H7 (cell line): Measurements from ENCODE around the gene PXMP2. TPM values are rescaled to one million over a fixed set of nuclear protein-coding genes. Genes with fewer than 3 reads are reported as not detected.
A peak's percentile ranks its signal among the peaks of the same experiment; 100 is the strongest.

Experiments used
- DNase-seq: peaks from one replicate; pipeline ENCODE4 v3.0.0; 2012
- H3K27me3 ChIP-seq: 2 replicates; pipeline ENCODE4 v1.6.0; 2011; ENCODE audit warnings: mild to moderate bottlenecking, low read length; ENCODE audit not compliant: control insufficient read depth, insufficient read depth
- H3K36me3 ChIP-seq: replicated peaks from 2 replicates; pipeline ENCODE4 v1.5.1; 2011; ENCODE audit warnings: low read length; ENCODE audit not compliant: control insufficient read depth, insufficient read depth
- H3K4me3 ChIP-seq: 2 replicates; pipeline ENCODE4 v1.5.1; 2011; ENCODE audit warnings: low read depth, mild to moderate bottlenecking, control low read depth, low read length, moderate library complexity; ENCODE audit not compliant: insufficient read depth
- total RNA-seq: library from RNA; depleted of rRNA; stranded (reverse); fragments of >200 nt; shearing (Covaris generic); gene quantifications from 2 replicates; pipeline ENCODE4 v1.2.3, GENCODE V29; 2014

PXMP2 gene
- total RNA-seq, 1 experiment from 2014 or later, result 29.9 TPM

DNA sequence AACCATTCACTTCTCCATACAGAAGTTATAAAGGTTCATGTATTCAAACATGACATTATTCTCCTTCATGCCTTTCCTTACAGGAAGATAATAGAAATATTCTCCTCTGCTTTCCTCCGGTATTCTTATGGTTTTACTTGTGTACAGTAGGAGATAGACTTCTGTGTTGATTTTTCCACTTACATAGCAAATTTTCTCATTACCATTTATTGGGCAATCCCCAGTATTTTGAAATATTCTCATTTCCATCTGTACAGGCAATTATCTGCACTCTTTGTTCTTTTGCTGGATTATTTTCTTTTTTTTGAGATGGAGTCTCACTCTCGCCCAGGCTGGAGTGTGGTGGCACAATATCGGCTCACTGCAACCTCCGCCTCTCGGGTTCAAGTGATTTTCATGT, 11.0 kb downstream of the PXMP2 start:
- no peak for DNase-seq
- no peaks in the 10 kb centered on the region; the same call in 1 of the 2 replicates for H3K36me3 ChIP-seq

DNA sequence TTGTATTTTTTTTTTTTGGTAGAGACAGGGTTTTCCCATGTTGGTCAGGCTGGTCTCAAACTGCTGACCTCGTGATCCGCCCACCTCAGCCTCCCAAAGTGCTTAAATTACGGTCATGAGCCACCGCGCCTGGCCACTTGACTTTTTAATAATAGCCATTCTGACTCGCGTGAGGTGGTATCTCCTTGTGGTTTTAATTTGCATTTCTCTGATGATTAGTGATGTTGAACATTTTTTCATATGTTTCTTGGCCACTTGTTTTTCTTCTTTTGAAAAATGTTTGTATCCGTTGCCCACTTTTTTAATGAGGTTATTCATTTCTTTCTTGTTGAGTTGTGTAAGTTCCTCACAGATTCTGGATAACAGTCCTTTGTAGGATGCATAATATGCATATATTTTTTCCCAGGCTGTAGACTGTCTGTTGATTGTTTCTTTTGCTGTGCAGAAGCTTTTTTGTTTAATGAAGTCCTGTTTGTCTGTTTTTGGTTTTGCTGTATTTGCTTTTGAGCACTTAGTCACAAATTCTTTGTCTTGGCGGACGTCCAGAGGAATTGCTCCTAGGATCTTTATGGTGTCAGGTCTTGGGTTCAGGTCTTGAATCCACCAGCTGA, 12.9 kb downstream of the PXMP2 start:
- H3K36me3 ChIP-seq, result no peaks in the 10 kb centered on the region; the same call in 1 of the 2 replicates
- H3K27me3 ChIP-seq, result no peaks in the 10 kb centered on the region
- no peak overlapping the region for H3K4me3 ChIP-seq
- no peak for DNase-seq

More for the DNA sequence above, 11.0 kb downstream of the PXMP2 start:
- Histone ChIP-seq H3K27me3 (no peaks in the 10 kb centered on the region), H3K4me3 (no peak overlapping the region)

DNA sequence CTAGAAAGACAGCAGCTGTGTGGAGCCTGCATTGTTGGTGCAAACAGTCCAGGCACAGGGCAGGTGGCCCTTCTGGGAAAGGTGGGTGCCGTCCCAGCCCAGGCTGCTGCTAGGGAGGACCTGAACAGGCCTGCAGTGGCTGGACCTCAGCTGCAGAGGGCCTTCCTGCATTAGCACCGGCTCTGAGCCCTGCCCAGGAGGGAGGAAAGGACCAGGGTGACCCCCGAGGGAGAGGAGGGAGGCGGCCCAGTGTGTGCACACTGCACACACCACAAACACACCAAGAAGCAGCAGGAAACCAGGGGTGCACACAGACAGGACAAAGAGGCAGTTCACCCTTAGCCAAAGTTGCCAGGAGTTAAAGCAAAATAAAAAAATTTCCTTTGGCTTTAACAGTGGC, 15.3 kb downstream of the PXMP2 start:
- Histone ChIP-seq H3K27me3 (no peaks in the 10 kb centered on the region), H3K4me3 (no peak overlapping the region), H3K36me3 (no peaks in the 10 kb centered on the region; the same call in 1 of the 2 replicates)
- DNase-seq, result peak; percentile 72

DNA sequence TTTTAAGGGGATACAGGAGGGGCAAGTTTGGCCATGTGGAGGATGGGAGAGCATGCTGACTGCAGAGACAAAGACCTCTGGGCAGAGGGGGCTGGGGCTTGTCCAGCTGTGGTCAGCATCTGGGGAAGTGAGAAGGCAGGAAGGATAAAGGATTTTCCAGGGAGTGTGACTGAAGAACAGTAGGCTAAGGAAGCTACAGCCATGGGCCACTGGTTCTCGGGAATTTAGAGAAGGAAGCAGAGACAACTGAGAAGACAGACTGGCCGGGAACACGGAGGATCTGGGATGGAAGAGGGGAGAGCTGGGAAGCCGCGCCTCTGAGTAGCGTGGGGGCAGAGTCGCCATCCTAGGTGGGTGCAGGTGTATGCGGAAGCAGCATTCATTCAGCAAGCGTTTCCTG, 16.3 kb downstream of the PXMP2 start:
- H3K36me3 ChIP-seq, result no peaks in the 10 kb centered on the region; the same call in 1 of the 2 replicates
- no peak overlapping the region for H3K4me3 ChIP-seq
- H3K27me3 ChIP-seq, result no peaks in the 10 kb centered on the region
- no peak for DNase-seq

DNA sequence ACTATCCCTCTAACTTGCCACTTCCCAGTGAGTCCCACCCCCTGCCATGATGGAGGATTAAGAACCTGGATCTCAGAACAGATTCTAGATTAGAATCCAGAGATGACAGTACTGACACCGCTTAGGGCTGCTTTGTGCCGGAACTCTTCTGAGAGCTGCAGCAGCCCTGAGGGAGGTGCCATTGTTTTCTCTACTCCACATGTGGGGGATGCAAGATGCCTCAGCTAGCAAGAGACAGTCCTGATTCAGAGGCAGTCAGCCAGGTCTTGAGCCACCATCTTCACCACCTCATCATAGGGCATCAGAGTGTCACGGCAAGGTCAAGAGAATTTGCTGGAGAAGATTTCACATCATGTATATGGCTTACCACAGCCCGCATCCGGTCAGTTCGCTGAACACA, 19.9 kb downstream of the PXMP2 start:
- no peak for DNase-seq

DNA sequence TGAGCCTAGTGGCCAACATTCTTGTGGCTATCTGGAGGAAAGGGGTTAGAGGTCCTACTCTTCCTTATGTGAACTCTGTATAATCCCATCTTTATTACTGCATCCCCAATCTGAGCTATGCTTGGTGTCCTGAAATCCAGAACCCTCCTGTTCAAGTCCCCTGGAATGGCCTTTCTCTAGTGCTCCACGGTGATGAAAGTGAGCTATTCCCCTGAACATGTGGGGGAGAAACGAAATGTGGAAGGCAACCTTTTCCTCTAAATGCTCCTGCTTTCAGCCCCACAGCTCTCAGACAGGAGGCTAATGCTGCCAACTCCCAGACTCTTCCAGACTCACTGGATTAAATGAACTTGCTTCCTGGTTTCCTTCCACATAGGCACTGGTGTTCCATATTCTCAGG, 20.8 kb downstream of the PXMP2 start:
- Histone ChIP-seq H3K36me3 (no peaks in the 10 kb centered on the region), H3K4me3 (no peak overlapping the region), H3K27me3 (no peaks in the 10 kb centered on the region)
- DNase-seq, result no peak

More for the DNA sequence above, 19.9 kb downstream of the PXMP2 start:
- H3K36me3 ChIP-seq, result no peaks in the 10 kb centered on the region
- no peaks in the 10 kb centered on the region for H3K27me3 ChIP-seq
- H3K4me3 ChIP-seq, result no peak overlapping the region

DNA sequence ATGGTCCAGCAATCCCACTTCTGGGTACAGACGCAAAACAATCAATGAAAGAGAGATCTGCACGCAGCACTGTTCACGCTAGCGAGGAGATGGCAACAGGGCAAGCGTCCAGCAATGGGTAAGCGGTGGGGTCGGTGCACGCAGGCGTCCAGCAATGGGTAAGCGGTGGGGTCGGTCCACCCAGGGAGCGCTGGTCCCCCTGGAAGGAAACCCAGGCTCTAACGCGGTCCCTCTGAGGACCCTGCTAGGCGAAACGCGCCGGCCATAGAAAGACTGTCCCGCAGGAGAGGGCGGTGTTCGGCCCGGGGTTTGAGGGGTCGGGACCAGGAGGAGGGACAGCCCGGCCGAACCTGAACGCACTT, 22.6 kb downstream of the PXMP2 start:
- DNase-seq, result no peak
- Histone ChIP-seq H3K27me3 (no peaks in the 10 kb centered on the region), H3K4me3 (peak overlapping the region; percentile 86), H3K36me3 (no peaks in the 10 kb centered on the region)

DNA sequence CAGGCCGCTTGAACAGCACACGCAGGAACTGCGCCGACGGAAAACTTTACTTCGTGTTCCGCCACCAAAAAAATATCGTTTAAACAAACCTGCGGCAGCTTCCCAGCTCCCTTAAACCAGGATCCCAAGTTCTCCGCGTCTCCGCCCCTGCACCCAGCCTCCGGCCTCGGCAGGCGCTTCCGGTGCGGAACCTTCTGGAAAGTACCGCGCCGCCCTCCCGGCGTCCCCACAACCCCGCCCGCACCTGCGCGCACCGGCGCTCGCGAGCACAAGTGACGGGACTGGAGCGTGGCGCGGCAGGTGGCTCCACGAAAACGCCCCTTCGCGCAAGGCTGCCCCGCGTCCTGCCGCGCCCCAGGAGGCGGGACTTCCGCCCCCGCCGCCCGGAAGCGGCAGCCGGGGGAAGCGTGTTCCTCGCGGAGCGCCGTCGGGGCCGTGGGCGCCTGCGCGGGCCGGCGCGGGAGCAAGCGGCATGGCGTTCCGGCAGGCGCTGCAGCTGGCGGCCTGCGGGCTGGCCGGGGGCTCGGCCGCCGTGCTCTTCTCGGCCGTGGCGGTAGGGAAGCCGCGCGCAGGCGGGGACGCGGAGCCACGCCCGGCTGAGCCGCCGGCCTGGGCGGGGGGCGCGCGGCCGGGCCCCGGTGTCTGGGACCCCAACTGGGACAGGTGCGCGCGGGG, 23.2 kb downstream of the PXMP2 start, which contains the start of gene PGAM5:
TSS of gene PGAM5 (plus strand) at position 438 of the 675 bp plus-strand sequence. CDS start at position 473, 35 bp downstream.
- Histone ChIP-seq H3K27me3 (no peaks in the 10 kb centered on the region), H3K36me3 (no peaks in the 10 kb centered on the region), H3K4me3 (peak within 1 kb of the TSS; percentile 86)
- peak; percentile 96 for DNase-seq

DNA sequence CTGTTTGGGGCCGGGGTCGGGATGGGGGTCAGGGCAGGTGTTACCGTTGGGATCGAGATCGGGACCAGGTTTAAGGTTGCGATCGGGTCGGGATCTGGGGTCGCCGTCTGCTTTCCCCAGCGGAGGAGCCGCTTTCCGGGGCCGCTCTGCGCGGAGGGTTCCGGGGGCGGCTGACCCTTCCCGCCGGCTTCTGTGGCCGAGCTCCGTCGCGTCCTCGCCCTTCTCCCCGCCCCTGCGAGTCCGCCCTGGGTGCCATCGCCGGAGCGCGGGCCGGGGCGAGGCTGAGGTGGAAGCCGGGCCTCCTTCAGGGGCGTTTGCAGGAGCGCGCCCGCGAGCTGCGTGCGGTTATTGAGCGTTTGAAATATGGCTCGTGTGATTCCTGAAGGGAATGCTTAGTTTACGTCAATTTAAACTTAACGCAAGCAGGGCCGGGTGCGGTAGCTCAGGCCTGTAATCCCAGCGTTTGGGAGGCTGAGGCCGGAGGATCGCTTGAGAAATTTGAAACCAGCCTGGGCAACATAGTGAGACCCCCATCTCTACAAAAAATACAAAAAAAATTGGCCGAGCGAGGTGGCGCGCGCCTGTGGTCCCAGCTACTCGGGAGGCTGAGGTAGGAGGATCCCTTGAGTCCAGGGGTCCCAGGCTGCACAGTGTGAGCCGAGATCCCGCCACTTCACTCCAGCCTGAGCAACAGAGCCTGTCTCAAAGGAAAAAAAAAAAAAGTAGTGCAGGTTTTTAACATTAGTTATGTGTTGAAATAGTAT, 23.9 kb downstream of the PXMP2 start:
- peak; percentile 89 for DNase-seq
- peaks cover 3% of the 10 kb centered on the region for H3K36me3 ChIP-seq
- H3K4me3 ChIP-seq, result peak overlapping the region; percentile 86
- H3K27me3 ChIP-seq, result no peaks in the 10 kb centered on the region

DNA sequence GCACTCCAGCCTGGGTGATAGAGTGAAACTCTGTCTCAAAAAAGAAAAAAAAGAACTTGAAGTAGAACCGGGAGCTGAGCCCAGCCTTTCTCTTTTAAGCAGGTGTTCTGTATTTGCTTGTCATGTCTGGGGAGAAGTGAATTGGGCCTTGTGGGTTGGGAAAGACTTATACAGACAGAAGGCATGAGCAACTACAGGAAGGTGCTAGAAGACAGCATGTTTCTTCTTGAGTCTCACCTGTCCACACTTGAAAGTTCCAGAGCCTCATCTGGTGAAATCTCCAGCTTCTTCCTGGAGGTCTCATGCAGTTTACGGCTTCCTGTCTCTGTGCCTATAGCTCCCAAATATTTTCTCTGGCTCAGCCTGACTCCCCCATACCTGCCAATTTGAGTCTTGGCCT, 25.7 kb downstream of the PXMP2 start:
- peaks cover 4% of the 10 kb centered on the region for H3K36me3 ChIP-seq
- H3K4me3 ChIP-seq, result no peak overlapping the region
- DNase-seq, result no peak
- H3K27me3 ChIP-seq, result no peaks in the 10 kb centered on the region

DNA sequence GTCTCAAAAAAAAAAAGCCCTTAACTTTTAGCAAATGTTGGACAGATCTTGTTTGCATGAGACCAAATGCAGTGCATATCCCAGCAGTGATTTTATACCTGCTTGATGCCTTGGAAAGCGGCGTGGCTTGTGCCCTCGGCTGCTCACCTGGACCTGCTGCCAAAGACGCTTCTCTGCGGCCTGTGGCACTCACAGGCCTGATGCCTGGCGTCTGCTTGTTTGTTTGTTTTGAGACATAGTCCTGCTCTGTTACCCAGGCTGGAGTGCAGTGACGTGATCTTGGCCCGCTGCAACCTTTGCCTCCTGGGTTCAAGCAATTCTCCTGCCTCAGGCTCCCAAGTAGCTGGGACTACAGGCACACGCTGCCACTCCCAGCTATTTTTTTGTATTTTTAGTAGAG, 28.5 kb downstream of the PXMP2 start:
- Histone ChIP-seq H3K27me3 (no peaks in the 10 kb centered on the region), H3K36me3 (peaks cover 12% of the 10 kb centered on the region), H3K4me3 (no peak overlapping the region)
- no peak for DNase-seq

DNA sequence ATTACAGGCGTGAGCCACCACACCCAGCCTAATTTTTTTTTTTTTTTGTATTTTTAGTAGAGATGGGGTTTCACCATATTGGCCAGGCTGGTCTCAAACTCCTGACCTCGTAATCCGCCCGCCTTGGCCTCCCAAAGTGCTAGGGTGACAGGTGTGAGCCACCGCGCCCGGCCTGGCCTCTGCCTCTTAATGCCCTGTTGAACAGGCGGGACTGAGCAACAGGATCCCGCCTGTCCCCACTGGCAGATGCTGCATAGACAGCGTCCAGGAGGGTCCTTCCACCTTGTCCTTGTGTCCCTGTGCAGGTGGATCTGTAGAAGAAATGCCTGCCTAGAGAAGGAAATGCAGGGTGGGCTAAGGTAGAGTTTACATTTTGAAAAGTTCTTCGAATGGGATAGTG, 29.0 kb downstream of the PXMP2 start:
- no peak for DNase-seq
- H3K36me3 ChIP-seq, result peaks cover 16% of the 10 kb centered on the region
- H3K27me3 ChIP-seq, result no peaks in the 10 kb centered on the region
- no peak overlapping the region for H3K4me3 ChIP-seq

DNA sequence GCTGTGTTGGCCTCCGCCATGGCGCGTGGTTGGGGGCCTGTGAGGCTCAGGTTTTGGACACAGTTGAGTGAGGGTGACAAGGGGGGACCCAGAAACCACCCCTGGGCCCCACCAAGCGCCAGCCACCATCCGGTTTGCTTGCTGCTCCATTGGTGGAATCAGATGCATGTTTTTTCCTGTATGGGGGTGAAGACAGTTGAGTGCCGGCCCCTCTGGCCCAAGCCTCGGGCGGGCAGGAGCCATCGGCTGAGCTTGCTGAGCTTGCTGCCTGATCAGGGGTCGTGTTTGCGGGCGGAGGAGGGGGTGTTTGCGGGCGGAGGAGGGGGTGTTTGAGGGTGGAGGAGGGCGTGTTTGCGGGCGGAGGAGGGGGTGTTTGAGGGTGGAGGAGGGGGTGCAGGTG, 29.6 kb downstream of the PXMP2 start:
- DNase-seq, result peak; percentile 58
- Histone ChIP-seq H3K4me3 (no peak overlapping the region), H3K27me3 (no peaks in the 10 kb centered on the region), H3K36me3 (peaks cover 16% of the 10 kb centered on the region)

DNA sequence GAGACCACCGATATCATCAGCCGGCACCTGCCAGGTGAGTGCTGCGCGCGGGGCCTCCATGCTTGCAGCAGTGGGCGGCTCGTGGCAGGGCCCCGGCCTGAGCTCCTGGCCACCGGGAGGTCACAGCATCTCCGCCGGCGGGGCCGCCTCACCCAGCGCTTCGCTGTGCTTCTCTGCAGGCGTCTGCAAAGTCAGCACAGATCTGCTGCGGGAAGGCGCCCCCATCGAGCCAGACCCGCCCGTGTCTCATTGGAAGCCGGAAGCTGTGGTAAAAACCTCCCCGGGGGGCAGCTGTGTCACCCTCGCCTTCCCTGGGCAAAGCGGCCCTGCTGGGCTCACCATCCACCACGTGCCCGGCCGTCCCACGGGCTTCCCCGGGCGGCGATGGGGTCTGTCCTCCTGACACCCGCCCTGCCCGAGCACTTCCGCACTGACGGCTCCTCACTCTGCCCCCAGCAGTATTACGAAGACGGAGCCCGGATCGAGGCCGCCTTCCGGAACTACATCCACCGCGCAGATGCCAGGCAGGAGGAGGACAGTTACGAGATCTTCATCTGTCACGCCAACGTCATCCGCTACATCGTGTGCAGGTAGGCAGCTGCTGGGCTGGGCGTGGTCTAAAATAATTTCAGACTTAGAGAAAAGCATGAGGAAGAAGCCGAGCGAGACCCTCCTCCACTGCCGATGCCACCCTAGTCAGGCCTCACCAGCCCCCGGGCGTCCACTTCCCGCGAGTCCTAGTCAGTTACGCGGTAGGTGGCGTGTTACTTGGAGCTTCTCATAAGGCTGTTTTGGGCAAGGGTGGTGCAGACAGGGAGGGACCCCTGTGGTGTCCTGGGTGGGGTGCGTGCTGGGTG, 30.4 kb downstream of the PXMP2 start:
- Histone ChIP-seq H3K36me3 (peaks cover 16% of the 10 kb centered on the region), H3K4me3 (no peak overlapping the region), H3K27me3 (no peaks in the 10 kb centered on the region)
- DNase-seq, result peak; percentile 68
